GM18867 (cell line): ENCODE results near the gene RPL12.

ENCODE experiments used
- ATAC-seq: cut with Tn5 transposase; IDR thresholded peaks from one replicate; pipeline ENCODE4 v1.9.1; 2021; ENCODE audit warnings: mild to moderate bottlenecking, moderate library complexity; ENCODE audit not compliant: unreplicated experiment

Gene RPL12

DNA sequence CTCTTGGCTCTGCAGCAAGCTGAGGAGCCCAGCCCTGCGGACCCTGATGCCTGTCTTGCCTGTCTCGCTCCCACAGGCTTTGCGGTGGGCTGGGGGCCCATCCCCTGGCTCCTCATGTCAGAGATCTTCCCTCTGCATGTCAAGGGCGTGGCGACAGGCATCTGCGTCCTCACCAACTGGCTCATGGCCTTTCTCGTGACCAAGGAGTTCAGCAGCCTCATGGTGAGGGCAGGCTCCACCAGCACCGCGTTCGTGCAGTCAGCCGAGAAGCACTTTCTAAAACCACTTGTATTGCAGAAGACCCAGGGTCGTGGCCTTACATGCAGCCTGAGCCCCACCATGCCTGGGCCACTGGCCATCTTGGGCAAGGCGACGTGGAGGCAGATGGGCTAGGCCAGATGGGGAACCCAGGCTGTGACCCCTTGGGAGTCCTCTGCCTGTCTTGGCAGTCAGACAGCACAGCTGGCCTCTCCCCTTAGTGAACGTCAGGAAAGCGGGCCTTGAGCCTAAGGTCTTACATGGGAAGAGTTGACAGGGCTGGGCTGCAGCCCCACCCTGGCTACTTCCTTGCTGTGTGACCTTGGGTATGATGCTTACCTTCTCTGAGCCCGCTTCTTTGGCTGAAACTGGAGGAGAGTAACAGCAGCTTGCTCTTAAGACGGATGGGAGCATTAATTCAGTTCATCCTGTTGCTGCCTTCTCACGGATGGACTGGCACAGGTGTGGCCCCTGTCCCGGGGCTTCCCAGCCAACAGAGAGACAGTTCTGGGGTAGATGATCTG is 45.7 kb downstream of the RPL12 start:
- no peak for ATAC-seq

- ATAC-seq, result no peak
These were observed 46.6 kb downstream of the RPL12 start for GRCh38 chr9:127404631-127405030.

- ATAC-seq, result no peak
These were observed 47.6 kb downstream of the RPL12 start for GRCh38 chr9:127403507-127404192.

DNA sequence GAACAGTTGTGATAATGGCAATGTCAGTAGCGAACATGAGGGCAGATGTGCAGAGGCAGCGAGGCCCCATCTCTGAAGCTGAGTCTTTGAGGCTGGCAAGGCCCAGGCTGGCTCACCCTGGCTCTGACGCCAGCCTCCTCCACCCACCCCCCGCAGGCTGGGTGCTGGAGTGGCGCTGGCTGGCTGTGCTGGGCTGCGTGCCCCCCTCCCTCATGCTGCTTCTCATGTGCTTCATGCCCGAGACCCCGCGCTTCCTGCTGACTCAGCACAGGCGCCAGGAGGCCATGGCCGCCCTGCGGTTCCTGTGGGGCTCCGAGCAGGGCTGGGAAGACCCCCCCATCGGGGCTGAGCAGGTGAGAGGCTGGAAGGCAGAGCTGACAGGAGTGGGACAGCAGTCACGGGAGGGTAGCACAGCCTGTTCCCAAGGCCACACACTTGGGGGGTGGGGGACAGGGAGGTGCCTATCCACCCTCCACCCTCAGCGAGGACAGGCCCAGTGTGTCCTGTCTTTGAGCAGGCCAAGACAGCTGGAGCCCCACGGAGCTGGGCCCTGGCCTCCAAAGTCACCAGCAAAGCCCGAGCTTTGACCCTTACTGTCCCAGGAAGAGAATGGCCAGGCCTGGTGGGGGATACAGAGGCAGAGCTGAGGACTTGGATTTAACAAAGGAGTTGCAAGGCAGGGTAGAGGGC is 48.7 kb downstream of the RPL12 start:
- no peak for ATAC-seq

DNA sequence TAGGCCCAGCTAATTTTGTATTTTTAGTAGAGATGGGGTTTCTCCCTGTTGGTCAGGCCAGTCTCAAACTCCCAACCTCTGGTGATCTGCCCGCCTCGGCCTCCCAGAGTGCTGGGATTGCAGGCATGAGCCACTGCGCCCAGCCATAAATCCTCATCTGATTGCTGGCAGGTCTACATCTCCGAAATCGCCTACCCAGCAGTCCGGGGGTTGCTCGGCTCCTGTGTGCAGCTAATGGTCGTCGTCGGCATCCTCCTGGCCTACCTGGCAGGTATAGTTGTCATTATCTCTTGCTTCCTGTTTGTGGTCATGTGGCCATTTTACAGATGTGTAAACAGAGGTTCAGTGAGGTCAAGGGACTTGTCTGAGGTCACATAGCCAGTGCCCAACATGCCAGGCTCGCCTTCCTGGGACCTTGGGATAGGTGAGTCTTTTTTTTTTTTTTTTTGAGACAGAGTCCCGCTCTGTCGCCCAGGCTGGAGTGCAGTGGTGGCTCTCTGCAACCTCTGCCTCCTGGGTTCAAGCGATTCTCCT is 51.4 kb downstream of the RPL12 start:
- no peak for ATAC-seq

GRCh38 chr9:127398715-127399400 is 52.3 kb downstream of the RPL12 start:
- no peak for ATAC-seq

DNA sequence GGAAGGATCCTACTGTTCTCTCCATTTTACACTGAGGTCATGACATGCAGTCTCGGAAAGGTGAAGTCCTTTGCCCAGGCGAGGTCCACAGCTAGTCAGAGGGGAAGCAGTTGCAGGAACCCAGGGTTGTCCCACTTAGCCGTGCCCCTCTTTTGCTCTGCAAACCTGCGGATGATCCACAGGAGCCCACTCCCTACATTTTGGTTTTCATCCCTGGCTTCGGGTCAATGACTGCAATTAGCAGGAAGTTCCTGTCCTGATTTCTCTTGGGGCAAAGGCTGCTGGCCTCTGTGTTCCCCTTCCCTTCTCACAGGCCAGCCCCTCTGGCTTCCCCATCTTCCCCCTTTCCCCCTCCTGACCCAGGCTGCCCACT is 52.9 kb downstream of the RPL12 start:
- no peak for ATAC-seq
